Psoas muscle (tissue), 8 donors: ENCODE measurements around the gene CSRNP3. TPM values are rescaled to one million over a fixed set of nuclear protein-coding genes. Genes with fewer than 3 reads are reported as not detected.

Experiments used
- ATAC-seq, 4 donors: fragments of 200-7000 bp; cut with Tn5 transposase; one replicate each; pipeline ENCODE4 v1.9.1; 2020; ENCODE audit warnings: moderate library complexity in 3 of 4, mild to moderate bottlenecking in 2 of 4
- DNase-seq, 2 donors: peaks; one replicate each; pipeline ENCODE4 v3.0.0-alpha.2; 2020
- H3K27ac ChIP-seq: fragments of 200-600 bp; one replicate; pipeline ENCODE4 v1.8.0; 2022
- H3K27me3 ChIP-seq, 3 donors: fragments of 200-600 bp in 1 of 3; one replicate each; pipeline versions ENCODE4 v1.6.1 to v1.8.0; 2013 to 2022; ENCODE audit warnings: low read length in 2 of 3, mild to moderate bottlenecking in 2 of 3, moderate library complexity in 1 of 3; ENCODE audit not compliant: insufficient read depth in 3 of 3
- H3K36me3 ChIP-seq, 2 donors: fragments of 200-600 bp in 1 of 2; one replicate each; pipeline versions ENCODE4 v1.6.1 to v1.8.0; 2013 to 2022; ENCODE audit warnings: low read depth in 1 of 2, mild to moderate bottlenecking in 1 of 2, moderate library complexity in 1 of 2; ENCODE audit not compliant: insufficient read depth in 1 of 2
- H3K4me1 ChIP-seq: fragments of 200-600 bp; one replicate; pipeline ENCODE4 v1.8.0; 2022
- H3K4me3 ChIP-seq: fragments of 200-600 bp; one replicate; pipeline ENCODE4 v1.8.0; 2022; ENCODE audit warnings: mild to moderate bottlenecking
- H3K9me3 ChIP-seq: fragments of 200-600 bp; one replicate; pipeline ENCODE4 v1.8.0; 2022
- CTCF ChIP-seq: fragments of 200-600 bp; IDR thresholded peaks from one replicate; pipeline ENCODE4 v1.8.0; 2022; ENCODE audit warnings: antibody characterized with exemption
- WGBS, 3 donors: extraction: QIAGEN DNeasy Blood & Tissue Kit; methylation state at CpG; one replicate each; pipeline versions ENCODE4 v1.1.6 to v1.1.7; 2013; 5-methylcytosine and 5-hydroxymethylcytosine counted together
- intact Hi-C, 2 donors: fragments of 100-400 bp; cut with DNase I; formaldehyde crosslinking; loops; one replicate each; pipeline versions ENCODE4 v1.11.0 to v1.14.2; 2022
- polyA plus RNA-seq, 3 donors: library from polyadenylated mRNA; stranded (reverse); fragments of 200-250 nt; gene quantifications; one replicate each; pipeline ENCODE4 v1.2.3, GENCODE V29; 2013
- total RNA-seq, 4 donors: library from RNA; stranded (reverse); fragmentation: NEBNext Ultra II Directional in 2 of 4; extraction: Animal tissue kit (Norgen Biotek cat#: 25700) in 2 of 4; gene quantifications; one replicate each; pipeline versions ENCODE4 v1.2.1 to v1.2.4, GENCODE V29; 2021 to 2023
- donor health status: healthy with polysubstance abuse.
- donor health status: DM: no; HTN: no; CAD: no; lungs with moderate emphysema.
- donor health status: Bipolar disorder and iron deficiency.
- donor health status: healthy.
- donor health status: DM: yes; HTN: yes; CAD: no.
- donor health status: DM: no; HTN: no; CAD: no.
- donor health status: DM: no; HTN: no; CAD: no.
- donor health status: DM: yes; HTN: yes; CAD: no.

CSRNP3 gene
- total and polyA plus RNA-seq, 7 donors, result 0.04 to 1.6 (median 0.13) TPM; not detected in 1

GRCh38 chr2:165427686-165428085 lies 41.8 kb upstream of the CSRNP3 start:
- no peaks in the 10 kb centered on the region for H3K27me3 ChIP-seq
- H3K9me3 ChIP-seq, result peaks cover 2% of the 10 kb centered on the region
- WGBS, 3 donors, result 62 to 81% (median 68%) methylated on average over 4 of the region's 4 CpGs
- H3K27ac ChIP-seq, result no peak overlapping the region
- ATAC-seq (no peak), DNase-seq (no peak)
- no peak for TF ChIP-seq CTCF
- no peaks in the 10 kb centered on the region for H3K36me3 ChIP-seq
- intact Hi-C loops, result no loop called here
- H3K4me1 ChIP-seq, result no peaks in the 10 kb centered on the region
- no peak overlapping the region for H3K4me3 ChIP-seq

DNA sequence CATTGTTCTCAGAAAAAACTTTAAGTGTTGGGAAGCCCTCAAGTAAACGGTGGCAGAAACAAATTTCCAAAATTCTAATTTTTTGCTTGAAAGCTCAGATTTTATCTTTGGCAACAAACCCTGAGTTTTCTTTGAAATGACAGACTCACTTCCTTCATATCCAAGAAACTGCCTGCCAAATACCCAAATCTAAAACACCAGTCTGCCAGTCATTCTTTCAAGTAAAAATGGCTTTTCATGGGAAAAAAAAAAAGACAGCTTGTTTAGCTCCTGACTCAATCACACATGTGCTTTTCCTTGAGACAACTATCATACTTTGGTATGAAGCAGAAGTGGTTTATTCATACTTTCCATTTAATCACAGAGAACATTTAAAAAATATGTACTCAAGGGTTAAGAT lies 40.6 kb upstream of the CSRNP3 start:
- 23 to 31% (median 23%) methylated on average over 1 of the region's 1 CpG for WGBS, 3 donors
- no peaks in the 10 kb centered on the region for H3K27me3 ChIP-seq
- ATAC-seq, result no peak
- no peak overlapping the region for H3K27ac ChIP-seq
- intact Hi-C loops, result no loop called here
- no peaks in the 10 kb centered on the region for H3K9me3 ChIP-seq
- H3K4me1 ChIP-seq, result no peaks in the 10 kb centered on the region
- H3K4me3 ChIP-seq, result no peak overlapping the region
- H3K36me3 ChIP-seq, result no peaks in the 10 kb centered on the region
- DNase-seq, result no peak
- no peak for TF ChIP-seq CTCF

DNA sequence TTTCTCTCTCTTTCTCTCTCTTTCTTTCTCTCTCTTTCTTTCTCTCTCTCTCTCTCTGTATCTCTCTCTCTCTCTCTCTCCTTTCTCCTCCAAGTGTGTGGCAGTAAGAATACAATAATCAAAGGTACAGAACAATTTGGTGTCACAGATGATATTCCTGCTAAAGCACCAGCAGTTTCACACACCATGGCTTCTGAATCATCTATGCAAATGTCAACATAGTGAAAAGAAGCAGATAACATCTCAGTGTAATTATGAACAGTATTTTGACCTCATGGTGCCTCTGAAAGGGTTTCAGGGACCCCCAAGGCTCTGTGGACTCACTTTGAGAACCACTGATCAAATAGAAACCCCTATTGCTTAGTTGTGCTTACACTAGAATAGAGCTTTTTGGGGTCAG lies 38.5 kb upstream of the CSRNP3 start:
- DNase-seq, result no peak
- intact Hi-C loops, result no loop called here
- no peak overlapping the region for H3K4me3 ChIP-seq
- H3K27me3 ChIP-seq, result no peaks in the 10 kb centered on the region
- no peak for TF ChIP-seq CTCF
- no peaks in the 10 kb centered on the region for H3K36me3 ChIP-seq
- H3K4me1 ChIP-seq, result no peaks in the 10 kb centered on the region
- no peak overlapping the region for H3K27ac ChIP-seq
- H3K9me3 ChIP-seq, result no peaks in the 10 kb centered on the region
- ATAC-seq, result no peak

DNA sequence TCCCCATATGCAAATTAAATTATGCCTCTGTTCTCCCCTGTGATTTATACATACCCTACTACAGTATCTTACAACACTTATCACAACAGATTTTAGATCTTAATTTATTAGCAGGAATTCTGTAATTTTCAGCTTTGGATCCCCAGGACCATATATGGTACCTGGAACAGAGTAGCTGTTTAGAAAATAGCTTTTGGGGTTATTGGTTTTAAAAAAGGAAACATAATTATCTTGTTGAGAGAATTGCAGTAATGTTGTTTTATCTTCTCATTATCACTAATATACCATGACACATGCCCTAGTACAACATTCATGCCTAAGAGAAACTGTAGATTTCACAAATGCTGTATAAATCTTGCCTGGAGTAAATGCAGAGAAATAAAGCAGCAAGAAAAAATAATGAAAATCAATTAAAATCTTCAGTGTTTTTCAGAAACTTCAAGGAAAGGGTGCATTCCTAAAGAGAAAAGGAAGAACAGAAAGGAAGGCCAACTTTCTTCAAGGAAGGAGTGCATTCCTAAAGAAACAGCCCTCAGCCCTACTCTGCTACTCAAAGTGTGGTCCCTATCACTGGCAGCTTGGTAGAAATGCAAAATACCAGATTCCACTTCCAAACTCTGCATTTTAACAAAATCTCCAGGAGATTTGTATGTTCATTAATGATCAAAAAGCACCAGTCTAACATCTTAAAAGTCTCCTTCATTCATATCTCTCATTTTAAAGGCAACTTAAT lies 37.1 kb upstream of the CSRNP3 start:
- no peak for ATAC-seq
- Histone ChIP-seq H3K27ac (no peak overlapping the region), H3K4me1 (no peaks in the 10 kb centered on the region), H3K36me3 (no peaks in the 10 kb centered on the region), H3K9me3 (no peaks in the 10 kb centered on the region), H3K27me3 (no peaks in the 10 kb centered on the region), H3K4me3 (no peak overlapping the region)
- intact Hi-C loops, result no loop called here
- DNase-seq, result no peak
- TF ChIP-seq CTCF, result no peak
